ENCODE results near the gene NEIL3.

NEIL3 gene

GRCh38 chr4:177271091-177271490 is 38.6 kb upstream of the NEIL3 start:
- DNase-seq, result no peak
- no peaks in the 10 kb centered on the region for H3K79me2 ChIP-seq (ENCODE audit: low read length)
- no peaks in the 10 kb centered on the region for H4K20me1 ChIP-seq (ENCODE audit: insufficient read depth, low read length)
- TF ChIP-seq CTCF (IDR thresholded peaks at IDR 0.05; ENCODE audit: low read length) (no peak), EZH2 (optimal IDR thresholded peaks at IDR 0.05; ENCODE audit: low read depth, low read length) (no peak), EZH2phosphoT487 (IDR thresholded peaks at IDR 0.05; ENCODE audit: low read length) (no peak)
- no peaks in the 10 kb centered on the region for H3K27me3 ChIP-seq (replicated peaks; ENCODE audit: insufficient read depth, low read length)
- H3K9me2 ChIP-seq (replicated peaks; ENCODE audit: insufficient read depth, low read length), result no peaks in the 10 kb centered on the region
- H3K27ac ChIP-seq (ENCODE audit: low read length), result no peak overlapping the region
- H3K9me3 ChIP-seq (replicated peaks; ENCODE audit: insufficient read depth, low read length), result no peaks in the 10 kb centered on the region
- no peaks in the 10 kb centered on the region for H3K36me3 ChIP-seq (replicated peaks; ENCODE audit: insufficient read depth, low read length)
- no peak overlapping the region for H3K9ac ChIP-seq (ENCODE audit: low read length)
- no peak overlapping the region for H3K4me3 ChIP-seq (ENCODE audit: low read length)
- H3K4me2 ChIP-seq (ENCODE audit: low read depth, low read length), result no peak overlapping the region
- H3F3A ChIP-seq (ENCODE audit: insufficient read depth, low read length), result no peaks in the 10 kb centered on the region
- no peak overlapping the region for H2AFZ ChIP-seq (ENCODE audit: low read length)
- no peaks in the 10 kb centered on the region for H3K4me1 ChIP-seq (ENCODE audit: low read length)

GRCh38 chr4:177271915-177272766 is 37.5 kb upstream of the NEIL3 start:
- no peak overlapping the region for H2AFZ ChIP-seq (ENCODE audit: low read length)

GRCh38 chr4:177275999-177276398 is 33.7 kb upstream of the NEIL3 start:
- H3K4me3 ChIP-seq (ENCODE audit: low read length), result no peak overlapping the region
- H3K9ac ChIP-seq (ENCODE audit: low read length), result no peak overlapping the region
- no peak overlapping the region for H2AFZ ChIP-seq (ENCODE audit: low read length)
- no peaks in the 10 kb centered on the region for H3K9me3 ChIP-seq (replicated peaks; ENCODE audit: insufficient read depth, low read length)
- H4K20me1 ChIP-seq (ENCODE audit: insufficient read depth, low read length), result no peaks in the 10 kb centered on the region
- H3K27me3 ChIP-seq (replicated peaks; ENCODE audit: insufficient read depth, low read length), result no peaks in the 10 kb centered on the region
- no peaks in the 10 kb centered on the region for H3F3A ChIP-seq (ENCODE audit: insufficient read depth, low read length)
- no peak overlapping the region for H3K4me2 ChIP-seq (ENCODE audit: low read depth, low read length)
- H3K4me1 ChIP-seq (ENCODE audit: low read length), result no peaks in the 10 kb centered on the region
- TF ChIP-seq EZH2 (optimal IDR thresholded peaks at IDR 0.05; ENCODE audit: low read depth, low read length), result no peak
- TF ChIP-seq CTCF (IDR thresholded peaks at IDR 0.05; ENCODE audit: low read length), result no peak
- no peak for TF ChIP-seq EZH2phosphoT487 (IDR thresholded peaks at IDR 0.05; ENCODE audit: low read length)
- H3K9me2 ChIP-seq (replicated peaks; ENCODE audit: insufficient read depth, low read length), result no peaks in the 10 kb centered on the region
- no peaks in the 10 kb centered on the region for H3K36me3 ChIP-seq (replicated peaks; ENCODE audit: insufficient read depth, low read length)
- H3K27ac ChIP-seq (ENCODE audit: low read length), result no peak overlapping the region
- no peak for DNase-seq
- no peaks in the 10 kb centered on the region for H3K79me2 ChIP-seq (ENCODE audit: low read length)

More at GRCh38 chr4:177271915-177272766, 37.5 kb upstream of the NEIL3 start:
- no peaks in the 10 kb centered on the region for H3K36me3 ChIP-seq (replicated peaks; ENCODE audit: insufficient read depth, low read length)
- no peaks in the 10 kb centered on the region for H3K27me3 ChIP-seq (replicated peaks; ENCODE audit: insufficient read depth, low read length)
- no peaks in the 10 kb centered on the region for H3F3A ChIP-seq (ENCODE audit: insufficient read depth, low read length)
- no peak for DNase-seq
- H3K9me2 ChIP-seq (replicated peaks; ENCODE audit: insufficient read depth, low read length), result no peaks in the 10 kb centered on the region
- no peak overlapping the region for H3K9ac ChIP-seq (ENCODE audit: low read length)
- H4K20me1 ChIP-seq (ENCODE audit: insufficient read depth, low read length), result no peaks in the 10 kb centered on the region
- H3K27ac ChIP-seq (ENCODE audit: low read length), result no peak overlapping the region
- H3K79me2 ChIP-seq (ENCODE audit: low read length), result no peaks in the 10 kb centered on the region
- no peak overlapping the region for H3K4me2 ChIP-seq (ENCODE audit: low read depth, low read length)
- TF ChIP-seq EZH2phosphoT487 (IDR thresholded peaks at IDR 0.05; ENCODE audit: low read length) (no peak), CTCF (IDR thresholded peaks at IDR 0.05; ENCODE audit: low read length) (no peak), EZH2 (optimal IDR thresholded peaks at IDR 0.05; ENCODE audit: low read depth, low read length) (no peak)
- H3K4me1 ChIP-seq (ENCODE audit: low read length), result no peaks in the 10 kb centered on the region
- H3K4me3 ChIP-seq (ENCODE audit: low read length), result no peak overlapping the region
- H3K9me3 ChIP-seq (replicated peaks; ENCODE audit: insufficient read depth, low read length), result no peaks in the 10 kb centered on the region

Data from MM.1S (cell line).